GM12878 (cell line): ENCODE results near the gene SERPINI1. TPM values are rescaled to one million over a fixed set of nuclear protein-coding genes. Genes with fewer than 3 reads are reported as not detected.
A peak's percentile ranks its signal among the peaks of the same experiment; 100 is the strongest.

Experiments
- CBX3 ChIP-seq: fragments of 200-600 bp; sonication (generic); IDR thresholded peaks from 2 replicates; pipeline ENCODE4 v1.6.1; 2016; ENCODE audit warnings: low read depth, borderline replicate concordance
- CTCF ChIP-seq, 3 experiments: IDR thresholded peaks in 2 of 3; conservative IDR thresholded peaks in 1 of 3; 2 replicates each; pipeline ENCODE4 v1.5.1; 2011; ENCODE audit warnings: low read depth in 3 of 3, low read length in 3 of 3, mild to moderate bottlenecking in 3 of 3, control low read depth in 2 of 3, moderate library complexity in 2 of 3, inconsistent platforms in 1 of 3, mixed read lengths in 1 of 3; ENCODE audit not compliant: control insufficient read depth in 2 of 3, insufficient read depth in 1 of 3; ENCODE audit errors: extremely low read depth in 1 of 3
- ESRRA ChIP-seq: IDR thresholded peaks from 2 replicates; pipeline ENCODE4 v1.6.1; 2012; ENCODE audit warnings: mild to moderate bottlenecking, low read length, improper control_type of control experiment
- EZH2 ChIP-seq: IDR thresholded peaks from 2 replicates; pipeline ENCODE4 v1.6.1; 2012; ENCODE audit warnings: low read depth, mild to moderate bottlenecking, control low read depth, inconsistent platforms, low read length, borderline replicate concordance; ENCODE audit not compliant: control insufficient read depth
- GATAD2B ChIP-seq: fragments of 450-650 bp; conservative IDR thresholded peaks from 2 replicates; pipeline ENCODE4 v1.6.1; 2017; ENCODE audit warnings: low read depth, mild to moderate bottlenecking, moderate library complexity
- HCFC1 ChIP-seq: fragments of 150-350 bp; IDR thresholded peaks from 2 replicates; pipeline ENCODE4 v1.6.1; 2014; ENCODE audit warnings: low read length
- JUND ChIP-seq: IDR thresholded peaks from 2 replicates; pipeline ENCODE4 v1.6.1; 2012; ENCODE audit warnings: low read depth, mild to moderate bottlenecking, low read length, improper control_type of control experiment, moderate library complexity
- KDM1A ChIP-seq: fragments of 200-600 bp; sonication (generic); IDR thresholded peaks from 2 replicates; pipeline ENCODE4 v1.6.1; 2016; ENCODE audit warnings: borderline replicate concordance
- MEF2B ChIP-seq: fragments of 450-650 bp; IDR thresholded peaks from 2 replicates; pipeline ENCODE4 v1.6.1; 2018; ENCODE audit warnings: mild to moderate bottlenecking, moderate library complexity; ENCODE audit not compliant: partially characterized antibody, poor library complexity, severe bottlenecking
- MXI1 ChIP-seq: fragments of 150-350 bp; IDR thresholded peaks from 2 replicates; pipeline ENCODE4 v1.6.1; 2011; ENCODE audit warnings: low read depth, mild to moderate bottlenecking, inconsistent platforms, low read length, improper control_type of control experiment
- PAX5 ChIP-seq: IDR thresholded peaks from 2 replicates; pipeline ENCODE4 v1.6.1; 2011; ENCODE audit warnings: low read depth, low read length, borderline replicate concordance
- PML ChIP-seq: IDR thresholded peaks from 2 replicates; pipeline ENCODE4 v1.6.1; 2012; ENCODE audit warnings: low read length, inconsistent platforms
- RAD51 ChIP-seq: fragments of 450-650 bp; IDR thresholded peaks from 2 replicates; pipeline ENCODE4 v1.6.1; 2016; ENCODE audit warnings: moderate library complexity, mild to moderate bottlenecking, inconsistent platforms
- RBBP5 ChIP-seq: fragments of 200-600 bp; sonication (generic); conservative IDR thresholded peaks from 2 replicates; pipeline ENCODE4 v1.6.1; 2016
- SIN3A ChIP-seq: IDR thresholded peaks from 2 replicates; pipeline ENCODE4 v1.6.1; 2012; ENCODE audit warnings: low read depth, low read length, improper control_type of control experiment
- SMAD5 ChIP-seq: IDR thresholded peaks from 2 replicates; pipeline ENCODE4 v1.6.1; 2016; ENCODE audit warnings: antibody characterized with exemption, low read depth
- SRF ChIP-seq, 2 experiments: IDR thresholded peaks; 2 replicates each; pipeline ENCODE4 v1.6.1; 2011; ENCODE audit warnings: low read depth in 2 of 2, low read length in 2 of 2, mild to moderate bottlenecking in 1 of 2, moderate library complexity in 1 of 2
- SUPT20H ChIP-seq: IDR thresholded peaks from 2 replicates; pipeline ENCODE4 v1.6.1; 2011; ENCODE audit warnings: low read depth, mild to moderate bottlenecking, low read length, moderate library complexity, borderline replicate concordance; ENCODE audit not compliant: control insufficient read depth
- SUZ12 ChIP-seq: fragments of 200-600 bp; sonication (generic); IDR thresholded peaks from one replicate; pipeline ENCODE4 v1.6.1; 2018; ENCODE audit warnings: antibody characterized with exemption, mild to moderate bottlenecking; ENCODE audit not compliant: unreplicated experiment
- TAF1 ChIP-seq: IDR thresholded peaks from 2 replicates; pipeline ENCODE4 v1.6.1; 2011; ENCODE audit warnings: mild to moderate bottlenecking, low read depth, low read length, borderline replicate concordance
- ZBED1 ChIP-seq: IDR thresholded peaks from 2 replicates; pipeline ENCODE4 v1.6.1; 2016; ENCODE audit warnings: borderline replicate concordance
- ZNF24 ChIP-seq: fragments of 450-650 bp; IDR thresholded peaks from 2 replicates; pipeline ENCODE4 v1.6.1; 2017; ENCODE audit warnings: antibody characterized with exemption, mild to moderate bottlenecking
- ZZZ3 ChIP-seq: IDR thresholded peaks from 2 replicates; pipeline ENCODE4 v1.6.1; 2011; ENCODE audit warnings: low read depth; ENCODE audit not compliant: control insufficient read depth, insufficient read length
- polyA plus RNA-seq, 11 experiments: library from polyadenylated mRNA; depleted of rRNA in 4 of 11; unstranded in 6 of 11; stranded (reverse) in 5 of 11; fragments of >200 nt; fragmentation: Nextera tagmentation in 4 of 11; fragmentation: Illumina TruSeq in 1 of 11; extraction: Ambion mirVana in 4 of 11; extraction: Trizol in 1 of 11; gene quantifications; 1 replicate in 1 of 11; 2 replicates in 10 of 11; pipeline versions ENCODE4 v1.2.1 to v1.2.3, GENCODE V29; 2011 to 2016; ENCODE audit warnings: inconsistent platforms in 2 of 11, missing spikeins in 2 of 11, low read depth in 1 of 11
- total RNA-seq, 4 experiments: library from RNA; depleted of rRNA in 3 of 4; stranded (reverse); fragments of >200 nt in 3 of 4; fragmentation: Illumina TruSeq in 1 of 4; extraction: Trizol in 1 of 4; gene quantifications; 2 replicates each; pipeline versions ENCODE4 v1.2.1 to v1.2.3, GENCODE V29; 2013 to 2021
- TF ChIP-seq, protein P1 (sequence below): fragments of 450-650 bp; conservative IDR thresholded peaks from 2 replicates; pipeline ENCODE4 v1.6.1; 2017; ENCODE audit warnings: mild to moderate bottlenecking, moderate library complexity
- TF ChIP-seq, protein P2 (sequence below): fragments of 450-650 bp; IDR thresholded peaks from 2 replicates; pipeline ENCODE4 v1.6.1; 2018; ENCODE audit warnings: borderline replicate concordance, mild to moderate bottlenecking; ENCODE audit not compliant: partially characterized antibody

The SERPINI1 gene
- total and polyA plus RNA-seq, 10 of the 15 experiments (the other 5 are each of a cell fraction or from before 2014, with no cell fraction given) = 1.5 to 7.6 (median 3.6) TPM

GRCh38 chr3:167734498-167735232 lies 856 bp upstream of the SERPINI1 start, which contains the start of gene PDCD10 (continued):
- TF ChIP-seq JUND (no peak), TAF1 (no peak), EZH2 (no peak), RAD51 (0 out of 2 replicates have a peak, but pooled peaks have one; percentile 12), CTCF (IDR thresholded peaks at IDR 0.05 in 2 of 3, conservative IDR thresholded peaks at IDR 0.05 in 1 of 3; ENCODE audit: control insufficient read depth in 2 of 3, extremely low read depth in 1 of 3, insufficient read depth in 1 of 3, low read depth in 3 of 3, low read length in 3 of 3) (0 out of 6 replicates have a peak, but pooled peaks of 1 of the 3 experiments have one; percentile 7), SUZ12 (no peak), SUPT20H (no peak), CBX3 (no peak), MEF2B (no peak), SIN3A (peak; percentile 88; the same call in 1 of the 2 replicates), ZNF24 (no peak), HCFC1 (peak; percentile 97), SMAD5 (peak; percentile 83; the same call in 1 of the 2 replicates), ESRRA (peak; percentile 76; the same call in 1 of the 2 replicates), MXI1 (peak; percentile 68), SRF (IDR thresholded peaks at IDR 0.05; ENCODE audit: low read depth in 2 of 2, low read length in 2 of 2) (peak in 1 of 2 experiments; percentile 64; a peak in 1 of 4 replicates), ZBED1 (no peak), PAX5 (no peak; the same call in 1 of the 2 replicates), PML (peak; percentile 91; the same call in 1 of the 2 replicates), GATAD2B (no peak), ZZZ3 (no peak), RBBP5 (no peak), KDM1A (no peak)
- TF ChIP-seq, protein P1, sequence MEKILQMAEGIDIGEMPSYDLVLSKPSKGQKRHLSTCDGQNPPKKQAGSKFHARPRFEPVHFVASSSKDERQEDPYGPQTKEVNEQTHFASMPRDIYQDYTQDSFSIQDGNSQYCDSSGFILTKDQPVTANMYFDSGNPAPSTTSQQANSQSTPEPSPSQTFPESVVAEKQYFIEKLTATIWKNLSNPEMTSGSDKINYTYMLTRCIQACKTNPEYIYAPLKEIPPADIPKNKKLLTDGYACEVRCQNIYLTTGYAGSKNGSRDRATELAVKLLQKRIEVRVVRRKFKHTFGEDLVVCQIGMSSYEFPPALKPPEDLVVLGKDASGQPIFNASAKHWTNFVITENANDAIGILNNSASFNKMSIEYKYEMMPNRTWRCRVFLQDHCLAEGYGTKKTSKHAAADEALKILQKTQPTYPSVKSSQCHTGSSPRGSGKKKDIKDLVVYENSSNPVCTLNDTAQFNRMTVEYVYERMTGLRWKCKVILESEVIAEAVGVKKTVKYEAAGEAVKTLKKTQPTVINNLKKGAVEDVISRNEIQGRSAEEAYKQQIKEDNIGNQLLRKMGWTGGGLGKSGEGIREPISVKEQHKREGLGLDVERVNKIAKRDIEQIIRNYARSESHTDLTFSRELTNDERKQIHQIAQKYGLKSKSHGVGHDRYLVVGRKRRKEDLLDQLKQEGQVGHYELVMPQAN = peak; percentile 80
- TF ChIP-seq, protein P2, sequence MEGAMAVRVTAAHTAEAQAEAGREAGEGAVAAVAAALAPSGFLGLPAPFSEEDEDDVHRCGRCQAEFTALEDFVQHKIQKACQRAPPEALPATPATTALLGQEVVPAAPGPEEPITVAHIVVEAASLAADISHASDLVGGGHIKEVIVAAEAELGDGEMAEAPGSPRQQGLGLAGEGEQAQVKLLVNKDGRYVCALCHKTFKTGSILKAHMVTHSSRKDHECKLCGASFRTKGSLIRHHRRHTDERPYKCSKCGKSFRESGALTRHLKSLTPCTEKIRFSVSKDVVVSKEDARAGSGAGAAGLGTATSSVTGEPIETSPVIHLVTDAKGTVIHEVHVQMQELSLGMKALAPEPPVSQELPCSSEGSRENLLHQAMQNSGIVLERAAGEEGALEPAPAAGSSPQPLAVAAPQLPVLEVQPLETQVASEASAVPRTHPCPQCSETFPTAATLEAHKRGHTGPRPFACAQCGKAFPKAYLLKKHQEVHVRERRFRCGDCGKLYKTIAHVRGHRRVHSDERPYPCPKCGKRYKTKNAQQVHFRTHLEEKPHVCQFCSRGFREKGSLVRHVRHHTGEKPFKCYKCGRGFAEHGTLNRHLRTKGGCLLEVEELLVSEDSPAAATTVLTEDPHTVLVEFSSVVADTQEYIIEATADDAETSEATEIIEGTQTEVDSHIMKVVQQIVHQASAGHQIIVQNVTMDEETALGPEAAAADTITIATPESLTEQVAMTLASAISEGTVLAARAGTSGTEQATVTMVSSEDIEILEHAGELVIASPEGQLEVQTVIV = peak; percentile 56
